GM18870 (cell line): Measurements from ENCODE around the gene SLC30A4.
"Not testable (repeated sequence)": the region's sequence is repeated elsewhere in the genome, so short reads cannot be mapped to it uniquely, and the experiment has no call there.

Experiments
- ATAC-seq: cut with Tn5 transposase; IDR thresholded peaks from one replicate; pipeline ENCODE4 v1.9.1; 2021; ENCODE audit warnings: moderate library complexity; ENCODE audit not compliant: unreplicated experiment

The SLC30A4 gene, protein sequence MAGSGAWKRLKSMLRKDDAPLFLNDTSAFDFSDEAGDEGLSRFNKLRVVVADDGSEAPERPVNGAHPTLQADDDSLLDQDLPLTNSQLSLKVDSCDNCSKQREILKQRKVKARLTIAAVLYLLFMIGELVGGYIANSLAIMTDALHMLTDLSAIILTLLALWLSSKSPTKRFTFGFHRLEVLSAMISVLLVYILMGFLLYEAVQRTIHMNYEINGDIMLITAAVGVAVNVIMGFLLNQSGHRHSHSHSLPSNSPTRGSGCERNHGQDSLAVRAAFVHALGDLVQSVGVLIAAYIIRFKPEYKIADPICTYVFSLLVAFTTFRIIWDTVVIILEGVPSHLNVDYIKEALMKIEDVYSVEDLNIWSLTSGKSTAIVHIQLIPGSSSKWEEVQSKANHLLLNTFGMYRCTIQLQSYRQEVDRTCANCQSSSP

DNA sequence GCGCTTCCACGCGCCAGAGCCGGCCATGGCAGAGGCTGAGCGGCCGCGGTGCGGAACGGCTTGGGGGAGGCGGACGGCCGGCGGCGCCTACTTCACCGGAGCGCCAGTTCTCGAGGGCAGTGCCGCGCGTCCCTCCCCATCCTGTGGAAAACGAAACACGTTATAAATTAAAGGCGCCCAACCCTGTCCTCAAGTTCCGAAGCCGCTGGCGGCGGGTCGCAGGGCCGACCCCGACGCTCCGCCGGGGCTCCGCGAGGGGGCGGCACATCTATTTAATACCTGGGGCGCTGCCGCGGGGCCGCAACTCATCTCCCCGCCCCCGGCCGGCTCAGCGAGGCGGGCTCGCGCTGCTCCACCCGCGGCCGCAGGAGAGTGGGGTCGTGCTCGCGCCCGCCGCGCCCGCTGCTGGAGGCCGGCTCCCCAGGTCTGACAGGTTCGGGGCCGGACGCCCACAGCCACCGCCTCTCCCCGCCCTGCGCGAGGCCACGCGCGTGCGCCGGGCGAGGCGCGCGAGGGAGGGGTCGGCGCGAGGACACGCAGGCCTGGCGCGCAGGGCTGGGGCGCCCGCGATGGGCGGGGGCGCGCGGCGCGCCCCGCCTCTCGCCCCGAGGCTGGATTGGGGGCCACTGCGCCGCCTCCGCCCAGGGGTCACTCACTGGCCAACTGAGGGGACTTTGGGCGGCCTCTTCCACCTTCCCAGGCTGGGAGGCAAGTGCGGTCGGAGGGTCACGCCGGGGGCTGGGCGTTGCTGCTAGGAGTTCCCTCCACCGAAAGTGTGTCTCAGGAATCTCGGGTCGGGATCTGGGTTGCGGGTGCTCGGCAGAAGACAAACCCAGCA lies at the start of gene SLC30A4:
TSS of gene SLC30A4 (minus strand) at position 428 of the 838 bp plus-strand sequence. CDS start at position 27, 401 bp downstream.
- ATAC-seq: peak; percentile 56

DNA sequence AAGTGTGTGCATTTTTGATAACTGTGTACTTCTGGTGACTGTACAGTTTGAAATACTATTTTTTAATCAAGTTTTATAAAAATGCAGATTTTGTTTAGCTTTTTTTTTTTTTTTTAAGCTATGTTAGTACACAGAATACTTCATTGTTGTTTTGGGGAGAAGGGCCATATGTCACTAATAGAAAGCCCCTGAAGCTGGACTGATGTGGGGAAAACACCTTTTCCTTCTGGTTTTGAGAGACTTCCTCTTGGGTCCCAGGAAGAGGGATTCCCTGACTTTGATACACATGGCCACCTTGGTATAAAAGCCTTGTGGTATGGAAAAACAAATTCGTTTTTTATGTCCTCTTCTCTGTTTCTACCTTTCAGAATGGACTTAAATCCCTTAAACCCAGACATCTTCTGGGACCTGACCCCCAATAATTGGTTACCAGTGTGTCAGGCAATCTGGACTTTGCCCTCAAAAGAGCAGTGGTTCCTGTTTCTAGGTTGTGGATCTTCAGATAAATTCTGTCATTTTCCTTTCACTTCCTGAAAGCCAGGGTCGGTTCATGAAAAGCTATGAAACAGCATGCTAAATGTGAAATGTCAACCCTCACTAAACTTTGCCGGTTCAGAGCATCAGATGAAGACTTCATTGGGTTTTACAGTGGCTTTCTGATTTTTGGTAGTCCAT lies 33.5 kb upstream of the SLC30A4 start:
- no peak for ATAC-seq

DNA sequence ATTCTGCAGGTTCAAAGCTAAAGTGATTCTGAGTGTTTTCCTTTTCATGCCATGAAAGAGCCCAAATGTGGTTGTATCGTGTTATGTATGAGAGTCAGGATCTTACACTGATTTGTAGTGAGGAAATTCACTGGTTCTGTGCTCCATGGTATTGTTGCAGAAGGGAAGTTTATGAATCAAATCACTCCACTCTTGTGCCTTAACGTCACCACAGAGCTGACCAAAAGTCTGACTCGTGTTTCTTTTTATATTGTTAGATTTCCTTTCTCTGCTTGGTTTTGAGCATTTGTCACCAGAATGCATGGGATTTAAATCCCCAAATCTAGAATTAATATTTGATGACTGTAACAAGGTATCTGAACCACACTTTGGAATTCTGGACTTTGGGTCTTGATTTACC lies 29.1 kb upstream of the SLC30A4 start:
- ATAC-seq: no peak

DNA sequence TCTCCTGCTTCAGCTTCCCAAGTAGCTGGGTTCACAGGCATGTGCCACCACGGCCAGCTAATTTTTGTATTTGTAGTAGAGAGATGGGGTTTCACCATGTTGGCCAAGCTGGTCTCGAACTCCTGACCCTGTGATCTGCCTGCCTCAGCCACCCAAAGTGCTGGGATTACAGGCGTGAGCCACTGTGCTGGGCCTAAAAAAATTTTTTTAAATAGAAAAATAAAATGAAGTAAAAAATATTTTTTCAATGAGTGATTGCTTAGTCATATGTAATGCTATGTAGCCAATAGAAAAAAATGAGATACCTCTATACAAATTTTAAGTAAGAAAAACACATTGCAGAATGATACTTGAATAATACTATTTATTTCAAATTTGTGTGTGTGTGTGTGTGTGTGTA lies 27.9 kb upstream of the SLC30A4 start:
- no peak for ATAC-seq

DNA sequence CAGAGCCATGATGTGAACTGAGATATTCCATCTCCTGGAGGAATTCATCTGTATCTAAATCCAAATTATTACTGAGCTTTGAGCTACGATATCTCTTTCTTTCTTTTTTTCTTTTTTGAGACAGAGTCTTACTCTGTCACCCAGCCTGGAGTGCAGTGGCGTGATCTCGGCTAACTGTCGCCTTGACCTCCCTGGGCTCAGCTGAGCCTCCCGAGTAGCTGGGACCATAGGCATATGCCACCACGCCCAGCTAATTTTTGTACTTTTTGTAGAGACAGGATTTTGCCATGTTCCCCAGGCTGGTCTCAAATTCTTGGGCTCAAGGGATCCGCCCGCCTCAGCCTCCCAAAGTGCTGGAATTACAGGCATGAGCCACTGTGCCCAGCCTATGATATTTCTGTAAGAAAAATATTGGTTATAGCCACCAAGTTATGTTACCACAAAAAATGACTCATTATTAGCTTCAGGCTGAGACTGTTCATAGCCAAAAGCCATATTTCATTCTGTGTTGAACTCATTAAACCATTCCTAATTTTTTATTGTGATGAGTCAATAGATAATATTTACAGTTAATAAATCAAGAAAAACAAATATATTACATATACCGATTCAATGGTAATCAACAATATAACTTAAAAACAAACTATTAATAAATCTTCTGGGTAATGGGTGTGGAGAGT lies 27.1 kb upstream of the SLC30A4 start:
- no peak for ATAC-seq

DNA sequence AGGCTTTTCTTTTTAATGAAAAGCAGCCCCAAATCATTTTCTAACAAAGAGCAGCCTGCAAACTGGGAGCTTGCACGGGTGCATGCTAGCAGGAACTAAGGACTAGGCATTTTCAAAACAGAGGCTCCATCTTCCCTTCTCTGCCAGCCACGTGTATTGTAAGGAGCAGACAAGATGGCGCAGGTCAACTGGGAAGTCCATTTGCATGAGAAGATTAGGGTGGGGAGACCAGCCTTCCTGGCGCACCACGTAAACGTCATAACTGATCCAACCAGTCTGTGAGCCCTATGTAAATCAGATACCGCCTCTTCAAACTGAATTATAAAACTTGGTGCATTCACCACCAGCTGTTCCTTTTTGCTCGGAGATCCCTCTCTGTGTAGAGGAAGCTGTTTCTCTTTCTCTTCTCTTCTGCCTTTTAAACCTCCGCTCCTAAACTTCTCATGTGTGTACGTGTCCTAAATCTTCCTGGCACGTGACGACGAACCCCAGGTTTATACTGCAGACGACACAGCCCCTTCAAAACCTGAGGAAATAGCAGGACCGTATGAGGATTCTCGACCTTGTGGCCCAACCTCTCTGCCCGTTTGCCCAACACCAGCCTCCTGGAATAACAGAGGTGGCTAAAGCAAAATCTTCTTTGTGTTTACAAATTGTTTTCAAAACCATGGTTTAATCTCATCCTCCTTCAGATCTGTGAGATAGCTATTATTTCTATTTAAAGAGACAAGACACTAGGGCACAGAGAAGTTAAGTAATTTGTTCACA lies 26.4 kb upstream of the SLC30A4 start:
- no peak for ATAC-seq

DNA sequence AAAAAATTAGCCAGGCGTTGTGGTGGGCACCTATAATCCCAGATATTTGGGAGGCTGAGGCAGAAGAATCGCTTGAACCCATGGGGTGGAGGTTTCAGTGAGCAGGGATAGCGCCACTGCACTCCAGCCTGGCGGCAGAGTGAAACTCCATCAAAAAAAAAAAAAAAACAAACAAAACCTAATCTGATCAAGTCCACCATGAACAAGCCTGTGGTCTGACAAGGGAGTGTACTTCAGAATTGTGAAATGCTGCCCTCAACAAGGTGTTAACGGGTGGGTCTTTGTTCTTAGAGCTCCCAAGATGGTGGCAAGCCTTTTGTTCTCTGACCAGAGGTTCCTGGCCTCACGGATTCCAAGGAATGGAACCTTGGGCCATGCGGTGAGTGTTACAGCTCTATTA lies 24.2 kb upstream of the SLC30A4 start:
- no peak for ATAC-seq

DNA sequence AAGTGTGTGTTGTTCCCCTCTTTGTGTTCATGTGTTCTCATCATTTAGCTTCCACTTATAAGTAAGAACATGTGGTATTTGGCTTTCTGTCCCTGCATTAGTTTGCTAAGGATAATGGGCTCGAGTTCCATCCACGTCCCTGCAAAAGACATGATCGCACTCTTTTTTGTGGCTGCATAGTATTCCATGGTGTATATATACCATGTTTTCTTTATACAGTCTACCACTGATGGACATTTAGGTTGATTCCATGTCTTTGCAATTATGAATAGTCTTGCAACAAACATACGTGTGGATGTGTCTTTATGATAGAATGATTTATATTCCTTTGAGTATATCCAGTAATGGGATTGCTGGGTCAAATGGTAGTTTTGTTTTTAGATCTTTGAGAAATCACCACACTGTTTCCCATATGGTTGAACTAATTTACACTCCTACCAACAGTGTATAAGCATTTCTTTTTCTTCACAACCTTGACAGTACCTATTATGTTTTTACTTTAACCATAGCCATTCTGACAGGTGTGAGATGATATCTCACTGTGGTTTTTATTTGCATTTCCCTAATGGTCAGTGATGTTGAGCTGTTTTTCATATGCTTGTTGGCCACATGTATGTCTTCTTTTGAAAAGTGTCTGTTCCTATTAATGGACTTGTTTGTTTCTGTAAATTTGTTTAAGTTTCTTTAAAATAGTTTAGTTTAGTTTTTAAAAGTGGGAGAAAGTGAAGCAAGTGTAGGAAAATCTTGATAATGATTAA lies 21.9 kb upstream of the SLC30A4 start:
- peak; percentile 47 for ATAC-seq

DNA sequence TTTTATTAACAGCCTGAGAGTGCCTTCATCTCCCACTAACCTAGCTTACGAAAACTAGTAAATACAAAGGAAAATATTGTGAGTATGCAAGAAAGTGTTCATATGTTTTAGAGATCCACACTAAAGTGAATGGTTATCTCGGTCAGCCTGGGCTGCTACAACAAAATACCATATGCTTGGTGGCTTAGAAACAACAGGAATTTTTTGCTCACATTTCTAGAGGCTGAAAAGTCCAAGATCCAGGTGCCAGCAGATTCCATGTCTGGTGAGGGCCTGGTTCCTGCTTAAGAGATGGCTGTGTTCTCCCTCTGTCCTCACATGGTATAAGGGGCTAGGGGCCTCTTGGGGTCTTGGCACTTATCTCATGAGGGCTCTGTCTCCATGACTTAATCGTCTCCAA lies 20.5 kb upstream of the SLC30A4 start:
- no peak for ATAC-seq

DNA sequence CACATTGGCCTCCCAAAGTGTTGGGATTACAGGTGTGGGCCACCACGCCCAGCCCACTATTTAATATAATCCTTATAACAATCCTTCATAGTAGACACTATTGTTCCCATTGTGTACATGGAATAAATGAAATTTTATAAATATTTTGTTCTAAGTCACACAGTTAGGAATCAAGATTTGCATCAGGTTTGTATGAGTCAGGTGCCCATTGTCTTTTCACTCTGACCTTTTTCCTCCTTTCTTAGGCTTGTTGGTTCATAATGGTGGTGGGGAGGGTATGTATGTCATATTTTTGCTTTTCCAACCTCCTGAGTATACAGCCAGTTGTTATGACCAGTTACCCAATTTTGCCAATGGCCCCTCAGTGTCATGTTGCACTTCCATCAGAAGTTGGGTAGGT lies 18.0 kb upstream of the SLC30A4 start:
- no peak for ATAC-seq

DNA sequence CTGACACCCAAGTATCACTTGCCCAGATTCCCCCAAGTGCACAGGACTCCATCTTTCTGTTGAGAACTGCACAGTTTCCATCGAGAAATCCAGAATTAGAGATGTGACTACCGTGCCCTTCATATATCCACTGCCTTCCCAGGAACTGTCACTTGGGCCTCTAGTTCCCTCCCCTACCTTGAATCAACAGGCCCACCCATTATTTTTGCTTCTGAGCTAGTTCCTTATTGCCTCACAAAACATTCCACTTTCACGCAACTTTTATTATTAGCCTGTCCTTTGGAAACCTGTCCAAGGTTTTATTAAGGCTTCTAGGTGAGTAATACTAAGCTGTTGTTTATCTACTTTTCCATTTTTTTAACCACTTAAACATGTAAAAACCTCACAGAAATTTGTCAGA lies 17.1 kb upstream of the SLC30A4 start:
- ATAC-seq: no peak

DNA sequence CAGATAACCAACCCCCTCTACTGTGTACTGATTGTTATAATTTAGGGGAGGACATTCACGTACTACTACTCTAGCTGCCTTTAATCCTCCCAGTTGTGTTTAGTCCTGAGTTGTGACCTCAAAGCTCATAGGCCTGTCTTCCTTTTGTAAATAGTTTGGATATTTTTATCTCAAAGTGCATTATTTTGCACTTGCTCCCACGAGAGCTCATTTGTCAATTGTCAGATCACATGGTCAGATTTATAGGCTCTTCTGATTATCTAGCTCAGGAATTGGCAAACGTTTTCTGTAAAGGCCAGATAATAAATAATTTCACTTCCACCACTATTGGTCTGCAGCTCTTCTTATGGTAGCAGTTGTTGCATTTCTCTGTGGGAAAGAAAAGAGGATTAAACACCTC lies 14.4 kb upstream of the SLC30A4 start:
- no peak for ATAC-seq

DNA sequence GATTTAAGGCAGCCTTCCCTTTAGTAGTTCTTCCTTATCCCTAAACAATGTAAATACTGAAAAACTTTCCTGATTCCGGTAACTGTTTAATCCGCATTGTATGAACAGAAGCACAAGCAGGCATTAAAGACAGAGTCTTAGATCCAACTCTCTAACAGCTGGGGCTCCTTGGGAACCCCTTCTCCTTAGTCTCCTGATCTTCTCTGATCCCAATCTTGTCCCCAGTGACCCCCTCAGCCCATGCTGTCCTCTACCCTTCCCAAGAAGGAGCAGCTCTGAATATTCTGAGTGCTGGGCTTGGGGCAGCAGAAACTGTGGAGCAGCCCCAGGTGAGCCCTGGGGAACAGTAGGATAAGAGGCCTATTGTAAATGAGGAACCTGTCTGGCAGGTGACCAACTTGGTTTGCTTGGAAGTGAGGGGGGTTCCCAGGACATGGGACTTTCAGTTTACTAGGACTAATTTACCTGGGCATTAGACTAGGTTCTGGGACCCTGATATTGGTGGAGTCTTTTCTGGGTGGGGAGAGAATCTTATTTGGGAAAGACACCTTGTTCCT lies 13.0 kb upstream of the SLC30A4 start:
- ATAC-seq: no peak

DNA sequence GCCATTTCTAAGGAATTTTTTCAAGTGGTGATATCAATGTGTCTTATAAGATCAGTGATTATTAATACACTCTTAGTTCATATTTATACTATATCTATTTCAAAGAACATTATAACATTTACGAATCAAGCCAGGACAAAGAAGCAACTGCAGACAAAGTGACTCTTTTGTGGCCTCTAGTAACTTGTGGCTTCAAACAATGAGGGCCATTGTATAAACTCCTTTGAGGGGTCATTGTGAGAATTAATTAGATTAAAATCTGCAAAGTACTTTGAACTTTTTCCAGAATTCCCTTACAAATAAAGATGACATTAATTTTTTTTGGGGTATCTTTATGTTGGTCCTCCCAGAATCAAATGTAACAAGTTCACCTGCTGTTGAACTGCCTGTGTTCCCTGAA lies 12.3 kb upstream of the SLC30A4 start:
- no peak for ATAC-seq

DNA sequence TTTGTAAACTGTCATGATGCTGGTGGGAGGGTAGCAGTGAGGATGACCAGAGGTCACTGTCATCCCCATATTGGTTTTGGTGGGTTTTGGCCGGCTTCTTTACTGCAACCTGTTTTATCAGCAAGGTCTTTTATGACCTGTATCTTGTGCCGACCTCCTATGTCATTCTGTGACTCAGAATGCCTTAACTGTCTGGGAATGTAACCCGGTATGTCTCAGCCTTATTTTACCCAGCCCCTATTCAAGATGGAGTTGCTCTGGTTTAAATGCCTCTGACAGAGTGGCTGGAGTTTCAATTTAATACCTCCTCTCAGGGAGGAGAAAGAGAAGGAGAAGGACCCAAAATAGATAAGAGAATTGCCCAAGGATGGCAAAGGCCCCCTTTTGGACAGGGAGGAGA lies 10.3 kb upstream of the SLC30A4 start:
- ATAC-seq: not testable (repeated sequence)

DNA sequence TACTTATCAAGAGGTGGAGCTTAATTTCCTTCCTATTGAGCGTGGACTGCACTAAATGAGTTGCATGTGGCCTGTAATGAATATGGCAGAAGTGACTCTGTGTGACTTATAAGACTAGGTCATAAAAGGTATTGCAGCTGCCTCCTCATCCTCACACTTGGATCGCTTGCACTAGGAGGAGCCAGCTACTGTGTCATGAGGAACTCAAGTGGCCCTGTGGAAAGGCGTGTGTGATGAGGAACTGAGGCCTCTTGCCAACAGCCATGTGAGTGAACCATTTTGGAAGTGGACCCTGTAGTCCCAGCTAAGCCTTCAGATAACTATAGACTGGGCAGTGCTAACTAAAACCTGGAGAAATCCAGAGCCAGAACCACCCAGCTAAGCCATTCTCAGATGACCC lies 7.1 kb upstream of the SLC30A4 start:
- ATAC-seq: no peak

DNA sequence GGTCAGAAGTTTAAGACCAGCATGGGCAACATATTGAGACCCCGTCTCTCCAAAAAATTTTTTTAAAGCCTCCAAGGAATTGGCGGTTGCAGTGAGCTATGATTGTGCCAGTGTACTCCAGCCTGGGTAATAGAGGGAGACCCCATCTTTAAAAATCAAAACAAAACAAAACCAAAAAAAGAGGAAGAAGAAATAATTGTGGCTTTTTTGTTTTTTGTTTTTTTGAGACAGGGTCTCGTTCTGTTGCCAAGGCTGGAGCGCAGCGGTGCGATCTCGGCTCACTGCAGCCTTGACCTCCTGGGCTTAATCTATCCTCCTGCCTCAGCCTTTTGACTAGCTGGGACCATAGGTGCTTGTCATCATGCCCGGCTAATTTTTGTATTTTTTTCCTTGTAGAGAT lies 4.5 kb upstream of the SLC30A4 start:
- no peak for ATAC-seq

DNA sequence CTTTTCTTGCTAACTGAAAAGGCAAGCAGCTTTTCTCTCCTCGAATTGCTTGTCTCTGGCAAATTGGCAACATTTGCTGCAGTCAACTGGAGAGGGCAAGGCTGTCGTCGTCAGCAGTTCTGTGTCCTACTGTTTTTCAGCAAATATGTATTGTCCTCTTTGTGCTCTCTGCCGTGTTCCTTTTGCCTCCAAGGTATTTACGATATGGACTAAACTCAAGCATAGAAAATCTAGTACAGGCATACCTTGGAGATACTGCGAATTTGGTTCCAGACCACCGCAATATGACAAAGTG lies 558 bp upstream of the SLC30A4 start:
- no peak for ATAC-seq

DNA sequence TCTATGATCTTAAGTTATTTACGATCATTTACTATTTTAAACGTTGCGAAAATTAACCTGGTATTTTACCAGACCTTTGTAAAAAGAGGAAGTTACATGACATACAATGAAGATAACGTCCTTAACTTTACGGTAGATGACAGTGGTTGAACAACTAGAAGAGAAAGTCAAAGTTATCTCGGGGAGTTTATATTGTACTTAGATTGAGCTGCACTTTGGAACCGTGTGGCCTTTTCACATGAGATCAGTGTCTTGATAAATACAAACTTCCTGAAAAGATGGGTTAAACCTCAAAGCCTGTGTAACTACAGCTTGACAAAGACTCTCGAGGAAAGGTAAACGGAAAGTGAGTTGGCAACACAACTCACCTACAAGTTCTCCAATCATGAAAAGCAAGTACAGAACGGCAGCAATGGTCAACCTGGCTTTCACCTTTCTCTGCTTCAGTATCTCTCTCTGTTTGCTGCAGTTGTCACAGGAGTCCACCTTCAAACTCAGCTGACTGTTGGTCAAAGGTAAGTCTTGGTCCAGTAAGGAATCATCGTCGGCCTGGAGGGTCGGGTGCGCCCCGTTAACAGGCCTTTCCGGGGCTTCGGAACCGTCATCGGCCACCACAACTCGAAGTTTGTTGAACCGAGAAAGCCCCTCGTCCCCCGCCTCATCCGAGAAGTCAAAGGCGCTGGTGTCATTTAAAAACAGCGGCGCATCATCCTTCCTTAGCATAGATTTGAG lies 793 bp downstream of the SLC30A4 start:
- no peak for ATAC-seq
